ENCODE measurements around the gene LBP. TPM values are rescaled to one million over a fixed set of nuclear protein-coding genes. Genes with fewer than 3 reads are reported as not detected.
A peak's percentile ranks its signal among the peaks of the same experiment; 100 is the strongest.
"Not testable (repeated sequence)": the region's sequence is repeated elsewhere in the genome, so short reads cannot be mapped to it uniquely, and the experiment has no call there.

The LBP gene
- total RNA-seq, 1 experiment from 2014 or later, result not detected

DNA sequence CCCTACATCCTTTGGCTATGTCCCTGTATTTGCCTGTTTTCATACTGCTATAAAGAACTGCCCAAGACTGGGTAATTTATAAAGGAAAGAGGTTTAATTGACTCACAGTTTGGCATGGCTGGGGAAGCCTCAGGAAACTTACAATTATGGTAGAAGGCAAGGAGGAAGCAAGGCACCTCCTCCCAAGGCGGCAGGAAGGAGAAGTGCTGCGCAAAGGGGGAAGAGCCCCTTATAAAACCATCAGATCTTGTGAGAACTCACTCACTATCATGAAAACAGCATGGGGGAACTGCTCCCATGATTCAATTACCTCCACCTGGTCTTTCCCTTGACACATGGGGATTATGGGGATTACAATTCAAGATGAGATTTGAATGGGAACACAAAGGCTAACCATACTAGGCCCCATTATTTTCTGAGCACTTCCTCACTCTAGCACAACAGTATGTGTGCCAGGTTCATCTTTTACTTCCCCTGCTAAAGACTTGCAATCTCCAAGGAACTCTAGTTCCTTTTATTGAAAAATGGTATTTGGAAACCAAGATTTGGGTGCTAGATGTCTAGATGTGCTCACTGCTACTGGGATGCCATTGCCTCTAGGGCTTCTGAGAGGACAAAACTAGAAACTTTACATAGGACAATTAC, 49.6 kb downstream of the LBP start:
- not testable (repeated sequence) for DNase-seq, H3K36me3 ChIP-seq, H3K4me3 ChIP-seq, H3K9me3 ChIP-seq, H3K27me3 ChIP-seq

DNA sequence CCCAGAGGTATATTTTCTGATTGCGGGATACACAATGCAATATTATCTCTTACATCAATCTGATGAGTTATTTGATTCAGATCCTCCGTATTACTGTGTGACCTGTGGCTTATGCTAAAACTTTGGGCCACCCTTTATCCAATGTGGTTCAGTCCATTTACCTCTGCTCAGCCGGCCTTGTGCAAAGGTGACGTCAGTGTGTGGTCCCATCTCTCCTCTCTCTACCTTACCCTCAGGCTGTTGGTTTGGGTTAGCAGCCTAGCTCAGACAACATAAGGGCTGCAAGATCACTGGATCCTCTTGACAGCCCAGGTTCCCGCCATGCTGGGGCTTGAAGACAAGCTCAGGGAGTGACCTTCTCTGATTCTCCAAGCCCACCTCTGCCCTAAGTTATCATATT, 55.8 kb downstream of the LBP start:
- Histone ChIP-seq H3K27me3 (no peaks in the 10 kb centered on the region), H3K36me3 (no peaks in the 10 kb centered on the region), H3K9me3 (peaks cover 7% of the 10 kb centered on the region; the same call in 1 of the 2 replicates), H3K4me3 (no peak overlapping the region)
- DNase-seq, result no peak

GRCh38 chr20:38402816-38403215, 56.5 kb downstream of the LBP start:
- no peak overlapping the region for H3K4me3 ChIP-seq
- H3K27me3 ChIP-seq, result no peaks in the 10 kb centered on the region
- no peaks in the 10 kb centered on the region for H3K36me3 ChIP-seq
- peaks cover 7% of the 10 kb centered on the region; the same call in 1 of the 2 replicates for H3K9me3 ChIP-seq
- DNase-seq, result no peak

GRCh38 chr20:38404016-38404415, 57.7 kb downstream of the LBP start:
- Histone ChIP-seq H3K27me3 (no peaks in the 10 kb centered on the region), H3K9me3 (peaks cover 7% of the 10 kb centered on the region; the same call in 1 of the 2 replicates), H3K36me3 (peaks cover 8% of the 10 kb centered on the region), H3K4me3 (no peak overlapping the region)
- DNase-seq, result no peak

GRCh38 chr20:38405132-38405531, 58.9 kb downstream of the LBP start:
- Histone ChIP-seq H3K36me3 (peaks cover 13% of the 10 kb centered on the region), H3K4me3 (no peak overlapping the region), H3K9me3 (peaks cover 7% of the 10 kb centered on the region; the same call in 1 of the 2 replicates), H3K27me3 (no peaks in the 10 kb centered on the region)
- no peak for DNase-seq

DNA sequence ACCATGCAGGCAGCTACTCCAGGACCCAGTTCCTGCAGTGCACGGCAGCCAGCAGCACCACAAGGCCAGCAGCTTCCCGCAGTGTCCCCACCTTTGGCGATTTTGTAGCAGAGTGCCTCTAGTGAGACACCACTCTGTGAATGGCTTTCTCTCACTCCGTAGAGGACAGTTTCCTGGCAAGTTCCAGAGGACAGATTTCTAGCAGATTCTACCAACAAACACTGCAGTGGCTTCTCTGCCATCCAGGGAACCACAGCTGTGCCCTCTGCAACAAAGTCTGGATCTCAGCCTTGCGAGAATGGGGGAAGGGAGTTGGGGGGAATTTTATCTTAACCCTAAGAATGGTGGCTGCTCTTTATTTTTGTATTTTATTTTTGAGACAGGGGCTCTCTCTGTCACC, 60.2 kb downstream of the LBP start:
- peaks cover 23% of the 10 kb centered on the region for H3K36me3 ChIP-seq
- H3K27me3 ChIP-seq, result no peaks in the 10 kb centered on the region
- DNase-seq, result no peak
- H3K4me3 ChIP-seq, result no peak overlapping the region
- H3K9me3 ChIP-seq, result peaks cover 7% of the 10 kb centered on the region; the same call in 1 of the 2 replicates

DNA sequence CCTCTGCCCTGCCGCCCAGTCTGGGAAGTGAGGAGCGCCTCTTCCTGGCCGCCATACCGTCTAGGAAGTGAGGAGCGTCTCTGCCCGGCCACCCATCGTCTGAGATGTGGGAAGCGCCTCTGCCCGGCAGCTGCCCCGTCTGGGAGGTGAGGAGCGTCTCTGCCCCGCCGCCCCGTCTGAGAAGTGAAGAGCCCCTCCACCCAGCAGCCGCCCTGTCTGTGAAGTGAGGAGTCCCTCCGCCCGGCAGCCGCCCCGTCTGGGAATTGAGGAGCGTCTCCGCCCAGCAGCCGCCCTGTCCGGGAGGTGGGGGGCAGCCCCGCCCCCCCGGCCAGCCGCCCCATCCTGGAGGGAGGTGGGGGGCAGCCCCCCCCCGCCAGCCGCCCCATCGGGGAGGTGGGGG, 61.0 kb downstream of the LBP start:
- peaks cover 7% of the 10 kb centered on the region for H3K9me3 ChIP-seq
- no peak overlapping the region for H3K4me3 ChIP-seq
- no peak for DNase-seq
- peaks cover 32% of the 10 kb centered on the region for H3K36me3 ChIP-seq
- no peaks in the 10 kb centered on the region for H3K27me3 ChIP-seq

DNA sequence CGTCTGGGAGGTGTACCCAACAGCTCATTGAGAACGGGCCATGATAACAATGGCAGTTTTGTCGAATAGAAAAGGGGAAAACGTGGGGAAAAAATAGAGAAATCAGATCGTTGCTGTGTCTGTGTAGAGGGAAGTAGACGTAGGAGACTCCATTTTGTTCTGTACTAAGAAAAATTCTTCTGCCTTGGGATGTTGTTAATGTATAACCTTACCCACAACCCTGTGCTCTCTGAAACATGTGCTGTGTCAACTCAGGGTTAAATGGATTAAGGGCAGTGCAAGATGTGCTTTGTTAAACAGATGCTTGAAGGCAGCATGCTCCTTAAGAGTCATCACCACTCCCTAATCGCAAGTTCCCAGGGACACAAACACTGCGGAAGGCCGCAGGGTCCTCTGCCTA, 61.5 kb downstream of the LBP start:
- H3K9me3 ChIP-seq, H3K4me3 ChIP-seq, H3K27me3 ChIP-seq, DNase-seq: not testable (repeated sequence)
- peaks cover 37% of the 10 kb centered on the region for H3K36me3 ChIP-seq

DNA sequence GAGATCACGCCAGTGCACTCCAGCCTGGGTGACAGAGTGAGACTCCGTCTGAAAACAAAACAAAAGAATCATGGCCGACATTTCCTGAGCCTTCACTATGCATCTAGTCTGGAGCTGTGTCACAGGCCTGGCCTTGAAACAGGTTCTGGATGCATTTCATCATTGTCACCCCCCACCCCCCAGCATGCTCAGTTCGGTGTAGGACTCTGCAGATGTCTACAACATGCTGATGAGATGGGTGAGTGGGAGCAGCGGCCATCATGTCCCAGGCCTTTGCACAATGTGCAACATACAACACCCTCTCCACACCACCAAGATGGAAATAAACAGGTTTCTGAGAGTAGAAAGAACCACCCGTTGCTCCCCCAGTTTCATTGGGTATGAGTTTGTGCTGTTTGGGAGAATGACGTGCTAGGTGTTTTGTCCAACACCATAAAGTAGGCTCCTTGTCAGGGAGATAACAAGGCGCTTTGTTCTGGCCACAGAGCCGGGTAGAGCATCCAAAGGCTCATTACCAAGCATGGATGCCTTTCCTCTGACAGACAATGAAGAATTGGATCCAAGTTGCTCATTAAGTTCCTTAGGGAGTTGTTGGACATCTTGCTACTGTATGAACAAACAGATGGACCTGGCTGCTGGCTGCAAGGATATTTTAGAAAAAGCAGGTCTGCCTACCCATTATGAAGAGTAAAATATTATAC, 66.7 kb downstream of the LBP start:
- no peaks in the 10 kb centered on the region for H3K27me3 ChIP-seq
- no peak for DNase-seq
- peaks cover 87% of the 10 kb centered on the region for H3K36me3 ChIP-seq
- H3K9me3 ChIP-seq, result no peaks in the 10 kb centered on the region; the same call in 1 of the 2 replicates
- no peak overlapping the region for H3K4me3 ChIP-seq

GRCh38 chr20:38414769-38415450, 68.6 kb downstream of the LBP start:
- H3K27me3 ChIP-seq, result no peaks in the 10 kb centered on the region
- no peaks in the 10 kb centered on the region; the same call in 1 of the 2 replicates for H3K9me3 ChIP-seq
- peaks cover 93% of the 10 kb centered on the region for H3K36me3 ChIP-seq
- DNase-seq, result no peak
- H3K4me3 ChIP-seq, result no peak overlapping the region

DNA sequence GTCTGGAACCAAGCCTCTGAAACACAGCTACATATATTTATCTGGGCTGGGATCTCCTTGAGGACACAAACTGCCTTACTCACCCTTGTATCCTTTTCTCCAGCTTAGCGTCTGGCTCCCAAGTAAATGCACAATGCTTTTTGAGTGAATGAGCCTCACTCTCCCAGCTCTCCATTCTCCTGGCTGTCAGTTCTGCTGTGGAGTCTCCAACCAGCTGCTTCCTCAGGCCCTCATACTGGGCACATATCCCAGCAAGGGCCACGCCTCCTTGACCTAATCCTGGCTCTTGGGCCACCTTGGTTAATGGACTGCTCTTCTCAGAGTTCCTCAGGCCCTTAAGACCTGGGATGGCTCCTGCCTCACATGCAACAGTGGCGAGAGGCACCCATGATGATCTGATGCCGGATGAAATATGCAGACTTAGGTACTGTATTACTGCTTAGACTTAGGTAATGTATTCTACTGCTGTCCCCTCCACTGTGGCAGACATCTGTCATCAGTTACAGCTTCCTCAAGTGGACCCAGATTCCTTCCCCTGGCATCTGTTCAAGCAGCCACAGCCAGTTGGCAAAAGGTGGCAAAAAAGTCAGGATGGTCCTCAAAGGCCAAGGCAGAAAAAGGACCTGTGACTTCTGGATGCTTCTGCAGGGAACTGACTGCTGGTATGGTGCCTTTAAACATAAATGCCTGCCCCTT, 72.4 kb downstream of the LBP start:
- Histone ChIP-seq H3K9me3 (no peaks in the 10 kb centered on the region), H3K27me3 (no peaks in the 10 kb centered on the region), H3K36me3 (peaks cover 98% of the 10 kb centered on the region), H3K4me3 (no peak overlapping the region)
- peak; percentile 85 for DNase-seq

- no peak for DNase-seq
- H3K4me3 ChIP-seq, result no peak overlapping the region
- H3K27me3 ChIP-seq, result no peaks in the 10 kb centered on the region
- H3K36me3 ChIP-seq, result peaks cover 98% of the 10 kb centered on the region
- H3K9me3 ChIP-seq, result no peaks in the 10 kb centered on the region
These were observed 74.3 kb downstream of the LBP start for GRCh38 chr20:38420388-38421085.

- DNase-seq, result no peak
- H3K36me3 ChIP-seq, result peaks cover 100% of the 10 kb centered on the region
- H3K27me3 ChIP-seq, result no peaks in the 10 kb centered on the region
- H3K4me3 ChIP-seq, result no peak overlapping the region
- no peaks in the 10 kb centered on the region for H3K9me3 ChIP-seq
These were observed 75.6 kb downstream of the LBP start for GRCh38 chr20:38421915-38422314.

DNA sequence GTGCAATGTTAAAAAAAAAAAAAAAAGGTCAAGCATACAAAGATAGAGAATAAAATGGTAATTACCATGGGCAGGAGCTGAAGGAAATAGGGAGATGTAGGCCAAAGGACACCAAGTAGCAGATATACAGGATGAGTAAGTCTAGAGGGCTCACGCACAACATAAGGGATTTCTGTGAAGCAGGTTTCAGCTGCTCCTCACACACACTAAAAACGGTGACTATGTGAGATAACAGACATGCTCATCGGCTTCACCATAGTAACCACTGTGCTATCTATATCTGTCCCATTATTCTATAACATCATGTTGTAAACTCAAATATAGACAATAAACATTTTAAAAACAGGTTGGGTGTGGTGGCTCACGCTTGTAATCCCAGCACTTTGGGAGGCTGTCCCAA, 77.3 kb downstream of the LBP start:
- Histone ChIP-seq H3K4me3 (no peak overlapping the region), H3K9me3 (no peaks in the 10 kb centered on the region), H3K27me3 (no peaks in the 10 kb centered on the region), H3K36me3 (peaks cover 100% of the 10 kb centered on the region)
- no peak for DNase-seq

DNA sequence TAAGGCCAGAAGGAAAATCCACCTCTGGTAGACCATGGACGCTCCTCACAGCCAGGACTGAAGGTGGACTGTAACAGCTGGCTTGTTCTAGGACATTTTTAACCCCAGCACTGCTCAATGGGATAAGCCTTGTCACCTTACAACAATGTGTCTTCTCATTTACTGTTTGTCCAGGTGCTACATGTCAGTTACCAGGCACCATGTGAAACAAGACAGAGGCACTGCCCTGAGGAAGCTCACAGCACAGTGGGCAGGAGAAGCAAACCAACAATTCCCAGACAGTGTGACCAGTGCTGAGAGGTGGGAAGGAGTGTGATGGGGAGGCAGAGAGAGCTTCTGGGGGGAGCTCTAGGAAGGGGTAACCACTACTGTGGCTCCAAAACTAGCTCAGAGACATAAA, 78.1 kb downstream of the LBP start:
- Histone ChIP-seq H3K4me3 (no peak overlapping the region), H3K9me3 (no peaks in the 10 kb centered on the region), H3K36me3 (peaks cover 100% of the 10 kb centered on the region), H3K27me3 (no peaks in the 10 kb centered on the region)
- no peak for DNase-seq

- peak; percentile 88 for DNase-seq
- no peak overlapping the region for H3K4me3 ChIP-seq
- no peaks in the 10 kb centered on the region for H3K9me3 ChIP-seq
- peaks cover 100% of the 10 kb centered on the region for H3K36me3 ChIP-seq
- H3K27me3 ChIP-seq, result no peaks in the 10 kb centered on the region
These were observed 80.0 kb downstream of the LBP start for GRCh38 chr20:38426006-38426897.

Measured in MG63 (cell line).